B cell (primary cell): ENCODE results near the gene RPL10A. TPM values are rescaled to one million over a fixed set of nuclear protein-coding genes. Genes with fewer than 3 reads are reported as not detected.
"Not testable (repeated sequence)": the region's sequence is repeated elsewhere in the genome, so short reads cannot be mapped to it uniquely, and the experiment has no call there.

Source experiments
- ATAC-seq: fragments of 200-7000 bp; cut with Tn5 transposase; one replicate; pipeline ENCODE4 v1.10.0; 2021; ENCODE audit warnings: low read depth, mild to moderate bottlenecking, moderate number of reproducible peaks, moderate library complexity
- CTCF ChIA-PET: fragments of 350-600 bp; sonication (Branson Sonifier 250); formaldehyde crosslinking; loops from one replicate; lab custom pipeline; 2021; ENCODE audit warnings: antibody characterized with exemption, inconsistent platforms; lab: Charles Lee
- POLR2A ChIA-PET: fragments of 350-600 bp; sonication (Branson Sonifier 250); formaldehyde crosslinking; loops from one replicate; lab custom pipeline; 2021; ENCODE audit warnings: antibody characterized with exemption; lab: Charles Lee
- DNase-seq: peaks from one replicate; pipeline ENCODE4 v3.0.0; 2013
- H2AFZ ChIP-seq: 2 replicates; pipeline ENCODE4 v1.6.1; 2012; ENCODE audit warnings: mild to moderate bottlenecking, low read depth, low read length; ENCODE audit not compliant: insufficient read depth, poor library complexity, severe bottlenecking
- H3K27ac ChIP-seq, 2 donors: 1 replicate in 1 of 2; 2 replicates in 1 of 2; pipeline ENCODE4 v1.5.1; 2012 to 2013; ENCODE audit warnings: low read length in 2 of 2, mild to moderate bottlenecking in 2 of 2, moderate library complexity in 1 of 2
- H3K27me3 ChIP-seq, 4 experiments: fragments of 200-600 bp in 1 of 4; sonication (generic) in 1 of 4; replicated peaks in 1 of 4; 1 replicate in 2 of 4; 2 replicates in 2 of 4; pipeline versions ENCODE4 v1.6.1 to v1.7.0; 2013 to 2016; ENCODE audit warnings: low read length in 3 of 4, mild to moderate bottlenecking in 2 of 4, mixed read lengths in 1 of 4, moderate library complexity in 1 of 4; ENCODE audit not compliant: insufficient read depth in 4 of 4, control insufficient read depth in 3 of 4; ENCODE audit errors: control extremely low read depth in 1 of 4
- H3K36me3 ChIP-seq, 2 experiments: replicated peaks in 1 of 2; 1 replicate in 1 of 2; 2 replicates in 1 of 2; pipeline versions ENCODE4 v1.6.1 to v1.7.1; 2013; ENCODE audit warnings: low read length in 1 of 2; ENCODE audit not compliant: insufficient read depth in 2 of 2, control insufficient read depth in 1 of 2; ENCODE audit errors: control extremely low read depth in 1 of 2, extremely low read depth in 1 of 2
- H3K4me1 ChIP-seq, 2 donors: fragments of 200-600 bp in 1 of 2; sonication (generic) in 1 of 2; 1 replicate in 1 of 2; 2 replicates in 1 of 2; pipeline versions ENCODE4 v1.5.1 to v1.6.1; 2013 to 2017; ENCODE audit warnings: low read length in 2 of 2; ENCODE audit not compliant: control insufficient read depth in 2 of 2, insufficient read depth in 2 of 2
- H3K4me2 ChIP-seq: replicated peaks from 2 replicates; pipeline ENCODE3; 2012; ENCODE audit warnings: mild to moderate bottlenecking, low read depth, low read length; ENCODE audit not compliant: poor library complexity, severe bottlenecking
- H3K4me3 ChIP-seq, 5 experiments: fragments of 200-600 bp in 1 of 5; sonication (generic) in 1 of 5; 1 replicate in 3 of 5; 2 replicates in 2 of 5; pipeline versions ENCODE4 v1.5.1 to v1.7.0; 2011 to 2016; ENCODE audit warnings: low read length in 4 of 5, mild to moderate bottlenecking in 4 of 5, low read depth in 2 of 5, control low read depth in 1 of 5, moderate library complexity in 1 of 5; ENCODE audit not compliant: insufficient read depth in 1 of 5; ENCODE audit errors: control extremely low read depth in 1 of 5, extremely low read depth in 1 of 5
- H3K79me2 ChIP-seq: fragments of 200-600 bp; sonication (generic); one replicate; pipeline ENCODE4 v1.6.0; 2016; ENCODE audit warnings: low read length; ENCODE audit not compliant: control insufficient read depth, insufficient read depth
- H3K9ac ChIP-seq: fragments of 200-600 bp; sonication (generic); 2 replicates; pipeline ENCODE4 v1.6.1; 2017; ENCODE audit warnings: mild to moderate bottlenecking, low read length, moderate library complexity
- H3K9me3 ChIP-seq, 3 donors: one replicate each; pipeline versions ENCODE4 v1.6.1 to v1.7.1; 2013; ENCODE audit warnings: low read length in 2 of 3; ENCODE audit not compliant: control insufficient read depth in 2 of 3, insufficient read depth in 1 of 3; ENCODE audit errors: control extremely low read depth in 1 of 3
- H4K20me1 ChIP-seq: 2 replicates; pipeline ENCODE4 v1.6.0; 2012; ENCODE audit warnings: mild to moderate bottlenecking, low read length; ENCODE audit not compliant: insufficient read depth, control insufficient read depth, poor library complexity, severe bottlenecking
- H3K27ac Mint-ChIP-seq: one replicate; pipeline ENCODE4 v1.8.0; 2021; ENCODE audit warnings: mixed read lengths
- H3K27me3 Mint-ChIP-seq: one replicate; pipeline ENCODE4 v1.8.0; 2021; ENCODE audit warnings: mixed read lengths
- H3K4me1 Mint-ChIP-seq: one replicate; pipeline ENCODE4 v1.8.0; 2021; ENCODE audit warnings: mixed read lengths
- H3K4me3 Mint-ChIP-seq: one replicate; pipeline ENCODE4 v1.8.0; 2021; ENCODE audit warnings: mixed read lengths
- H3K9me3 Mint-ChIP-seq: one replicate; pipeline ENCODE4 v1.8.0; 2022; ENCODE audit warnings: mixed read lengths; ENCODE audit not compliant: insufficient read depth
- CTCF ChIP-seq: fragments of 200-600 bp; IDR thresholded peaks from one replicate; pipeline ENCODE4 v1.8.0; 2022; ENCODE audit warnings: antibody characterized with exemption, mild to moderate bottlenecking
- EZH2 ChIP-seq: IDR thresholded peaks from 2 replicates; pipeline ENCODE4 v1.6.1; 2012; ENCODE audit warnings: borderline replicate concordance, low read depth, mild to moderate bottlenecking, moderate library complexity, low read length; ENCODE audit not compliant: insufficient read depth, poor library complexity, severe bottlenecking
- WGBS: methylation state at CpG from one replicate; pipeline ENCODE4 v1.1.5; 2013; ENCODE audit warnings: missing lambda C conversion rate; ENCODE audit not compliant: insufficient coverage; 5-methylcytosine and 5-hydroxymethylcytosine counted together
- intact Hi-C: fragments of 100-400 bp; cut with micrococcal nuclease; formaldehyde crosslinking; loops from one replicate; pipeline ENCODE4 v1.10.0; 2022
- polyA plus RNA-seq: library from polyadenylated mRNA; depleted of rRNA; stranded (reverse); fragments of >200 nt; gene quantifications from 2 replicates; pipeline ENCODE4 v1.2.3, GENCODE V29; 2012
- total RNA-seq, 2 donors: library from RNA; stranded (reverse); fragments of 120-200 nt in 1 of 2; gene quantifications; 1 replicate in 1 of 2; 2 replicates in 1 of 2; pipeline versions ENCODE4 v1.2.3 to v1.2.4, GENCODE V29; 2013 to 2022

The RPL10A gene
- total and polyA plus RNA-seq, 2 donors (not counting 1 experiment from before 2014, with no cell fraction given) = 1,687 to 3,150 TPM

- Histone ChIP-seq H3K27me3 (peaks cover 0 to 26% (median 14%) of the 10 kb centered on the region in 4 experiments), H4K20me1 (no peaks in the 10 kb centered on the region), H3K4me3 (no peak overlapping the region), H3K4me2 (no peak overlapping the region), H3K27ac (no peak overlapping the region), H3K9me3 (peaks cover 0 to 5% (median 0%) of the 10 kb centered on the region in 3 donors), H3K4me1 (peaks cover 8% of the 10 kb centered on the region in 2 donors), H3K9ac (no peak overlapping the region), H3K36me3 (no peaks in the 10 kb centered on the region), H2AFZ (no peak overlapping the region), H3K79me2 (no peaks in the 10 kb centered on the region)
- Mint-ChIP-seq H3K4me1 (peaks cover 2% of the 10 kb centered on the region), H3K27ac (no peak overlapping the region), H3K4me3 (no peak overlapping the region), H3K9me3 (no peaks in the 10 kb centered on the region), H3K27me3 (peaks cover 18% of the 10 kb centered on the region)
- intact Hi-C loops = no loop called here
- ATAC-seq (no peak), DNase-seq (no peak)
- TF ChIP-seq EZH2 (no peak), CTCF (no peak)
- no CpG with 5 or more reads among the region's 4 CpGs for WGBS
- POLR2A ChIA-PET = interaction anchor here (0.6 kb wide), 1 partner anchor 73 kb away, joined by 3 read pairs; no protein-coding TSS in a partner anchor
- CTCF ChIA-PET = no interaction called here
Measured at GRCh38 chr6:35514587-35514986, 46.4 kb downstream of the RPL10A start.

- DNase-seq, ATAC-seq, H3K27ac ChIP-seq, H3K9ac ChIP-seq, H3K4me3 ChIP-seq, intact Hi-C loops, H3K27me3 Mint-ChIP-seq, H2AFZ ChIP-seq, POLR2A ChIA-PET, H3K36me3 ChIP-seq, H3K4me1 ChIP-seq, H3K9me3 Mint-ChIP-seq, H3K4me1 Mint-ChIP-seq, H4K20me1 ChIP-seq, H3K4me3 Mint-ChIP-seq, H3K27ac Mint-ChIP-seq, H3K79me2 ChIP-seq, H3K4me2 ChIP-seq, H3K9me3 ChIP-seq: not testable (repeated sequence)
- peaks cover 0 to 20% (median 9%) of the 10 kb centered on the region in 4 experiments for H3K27me3 ChIP-seq
- 92% methylated on average over 6 of the region's 6 CpGs for WGBS
- CTCF ChIA-PET = interaction anchor here (0.7 kb wide), 1 partner anchor 461 kb away, joined by 3 read pairs; no protein-coding TSS in a partner anchor
Measured at GRCh38 chr6:35515939-35516338, 47.7 kb downstream of the RPL10A start.
